HPDE6-E6E7 (cell line): ENCODE results near the gene C19orf18.
"Not testable (repeated sequence)": the region's sequence is repeated elsewhere in the genome, so short reads cannot be mapped to it uniquely, and the experiment has no call there.

Source experiments
- DNase-seq: peaks from one replicate; pipeline ENCODE4 v3.0.0; 2011; ENCODE audit warnings: missing footprints; ENCODE audit errors: extremely low spot score

C19orf18 gene

DNA sequence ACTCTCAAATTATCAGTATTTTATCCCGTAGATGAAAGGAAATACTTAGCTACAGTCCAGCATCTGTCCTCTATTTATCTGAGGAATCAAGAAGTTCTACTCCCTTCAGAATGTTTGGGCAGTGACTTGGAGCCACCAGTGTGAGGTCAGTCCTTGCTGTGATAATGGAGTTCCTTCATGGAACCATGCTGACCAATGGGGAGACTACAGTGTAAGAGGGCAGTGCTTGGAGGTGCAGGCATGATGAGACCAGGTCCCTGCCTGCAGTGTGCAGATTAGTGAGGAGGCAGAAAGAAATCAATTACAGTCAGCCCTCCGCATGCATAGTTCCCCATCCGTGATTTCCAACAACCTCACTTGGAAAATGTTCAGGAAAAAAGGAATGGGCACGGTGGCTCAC lies at the start of gene C19orf18:
TSS of gene C19orf18 (minus strand) at position 101 of the 400 bp plus-strand sequence. CDS start 102 bp downstream, outside the sequence.
- DNase-seq = no peak

DNA sequence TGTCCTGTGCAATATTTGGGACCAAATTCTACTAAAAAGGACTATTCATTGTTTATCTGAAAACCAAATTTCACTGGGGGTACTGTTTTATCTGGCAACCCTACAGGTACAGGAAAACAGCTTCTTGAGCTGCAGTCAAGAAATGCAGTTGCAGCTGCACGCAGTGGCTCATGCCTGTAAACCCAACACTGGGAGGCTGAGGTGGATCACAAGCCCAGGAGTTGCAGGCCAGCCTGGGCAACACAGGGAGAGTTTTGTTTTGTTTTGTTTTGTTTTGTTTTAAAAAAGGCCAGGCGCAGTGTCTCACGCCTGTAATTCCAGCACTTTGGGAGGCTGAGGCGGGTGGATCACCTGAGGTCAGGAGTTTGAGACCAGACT lies 47.9 kb upstream of the C19orf18 start:
- no peak for DNase-seq

DNA sequence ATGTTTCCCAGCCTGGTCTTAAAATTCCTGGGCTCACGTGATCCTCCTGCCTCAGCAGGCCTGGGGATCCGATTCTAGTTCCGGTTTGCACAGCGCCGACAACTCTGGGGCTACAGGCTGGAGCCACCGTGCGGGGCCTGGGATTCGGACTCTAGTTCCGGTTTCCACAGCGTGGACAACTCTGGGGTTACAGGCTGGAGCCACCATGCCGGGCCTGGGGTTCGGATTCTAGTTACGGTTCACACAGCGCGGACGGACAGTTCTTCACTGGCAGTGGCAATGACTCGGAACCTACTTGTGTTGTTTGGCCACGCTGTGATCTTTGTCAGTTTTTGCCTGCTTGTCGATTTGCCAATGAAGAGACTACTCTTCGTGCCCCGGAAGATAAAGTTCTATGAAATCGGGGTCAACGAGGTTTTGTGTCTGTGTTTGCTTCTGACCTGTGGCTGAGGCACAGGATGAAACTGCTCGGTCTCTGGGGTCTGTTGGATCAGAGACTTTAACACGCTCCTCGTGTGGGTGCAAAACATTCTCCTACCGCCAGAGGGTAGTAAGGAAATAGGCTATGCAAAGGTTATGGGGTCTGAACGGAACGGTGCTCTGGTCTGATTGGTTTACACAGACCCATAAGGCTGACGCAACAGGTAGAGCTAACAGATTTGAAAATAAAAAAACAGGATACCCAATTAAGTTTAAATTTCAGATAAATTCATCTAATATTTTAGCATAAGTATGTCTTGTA lies 47.4 kb upstream of the C19orf18 start:
- DNase-seq = no peak

DNA sequence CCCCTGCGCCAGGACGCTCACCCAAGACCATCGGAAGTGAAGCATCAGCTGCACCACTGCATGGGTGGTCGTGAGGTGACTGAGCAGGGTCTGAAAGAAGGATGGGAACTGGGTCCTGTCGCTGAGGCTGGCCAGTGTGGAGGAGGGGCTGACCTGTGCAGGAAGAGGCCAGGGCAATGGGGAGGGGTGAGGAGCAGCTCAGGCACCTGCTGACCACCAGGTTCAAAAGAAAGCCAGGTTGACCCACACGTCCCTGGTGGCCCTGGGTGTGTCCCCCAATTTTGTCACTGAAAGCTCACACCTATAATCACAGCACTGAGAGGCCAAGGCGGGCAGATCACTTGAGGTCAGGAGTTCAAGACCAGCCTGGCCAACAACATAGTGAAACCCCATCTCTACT lies 45.8 kb upstream of the C19orf18 start:
- DNase-seq = no peak

DNA sequence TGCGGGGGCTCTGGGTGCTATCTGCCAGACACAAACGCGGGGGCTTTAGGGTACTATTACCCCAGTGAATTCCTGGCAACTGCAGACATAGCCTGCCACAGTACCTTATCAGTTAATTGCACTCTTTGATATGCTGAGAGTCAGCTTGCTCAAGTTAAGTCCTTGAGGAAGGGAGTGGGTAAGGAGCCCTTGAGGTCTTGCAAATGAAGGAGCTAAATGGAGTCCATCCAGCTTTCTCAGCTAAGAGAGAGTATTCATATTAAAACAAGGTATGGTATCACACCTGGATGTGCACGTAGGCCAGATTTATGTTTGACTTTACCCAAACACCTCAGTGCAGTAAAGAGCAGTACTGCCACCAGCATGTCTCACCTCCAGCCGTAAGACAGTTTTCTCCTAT lies 39.8 kb upstream of the C19orf18 start:
- DNase-seq = no peak

DNA sequence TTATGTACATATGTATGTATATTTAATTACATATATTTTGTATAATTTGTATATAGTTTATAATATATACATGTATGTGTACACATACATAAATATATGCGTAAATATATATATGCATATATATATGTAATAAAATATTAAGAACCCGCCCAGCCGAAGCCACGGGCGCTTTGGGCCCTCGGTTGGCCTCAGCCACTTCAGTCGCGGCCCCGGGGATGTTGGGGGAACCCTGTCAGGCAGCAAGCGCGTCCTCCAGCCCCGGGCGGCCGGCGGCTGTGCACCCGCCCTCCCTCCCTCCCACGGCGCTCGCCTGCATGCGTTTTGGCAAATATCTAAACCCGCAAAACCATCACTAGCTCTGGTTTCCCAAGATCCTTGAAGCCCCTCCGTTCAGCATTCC lies 36.2 kb upstream of the C19orf18 start:
- no peak for DNase-seq

DNA sequence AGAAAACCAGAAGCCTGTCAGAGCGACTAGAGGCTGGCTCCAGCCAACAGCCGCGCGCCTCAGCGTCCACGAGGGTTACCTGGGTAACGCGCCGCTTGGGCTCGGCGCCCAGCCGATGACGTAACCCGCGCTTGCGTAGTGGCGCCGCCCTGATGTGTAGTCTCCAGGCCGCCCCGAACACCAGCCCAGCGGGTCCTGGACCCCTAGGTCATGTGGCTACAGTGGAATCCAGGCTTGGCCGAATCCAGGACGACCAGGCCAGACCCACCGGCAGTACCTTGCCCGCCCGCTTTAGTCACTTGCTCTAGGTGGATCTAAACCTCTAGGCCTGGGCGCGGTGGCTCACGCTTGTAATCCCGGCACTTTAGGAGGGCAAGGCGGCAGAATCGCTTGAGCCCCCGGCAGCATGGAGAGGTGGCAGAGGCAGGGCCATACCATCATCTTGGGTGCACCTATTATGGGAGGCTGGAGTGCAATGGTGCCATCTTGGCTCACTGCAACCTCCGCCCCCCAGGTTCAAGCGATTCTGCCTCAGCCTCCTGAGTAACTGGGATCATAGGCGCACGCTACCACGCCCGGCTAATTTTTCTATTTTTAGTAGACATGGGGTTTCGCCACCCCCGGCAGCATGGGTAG lies 35.5 kb upstream of the C19orf18 start:
- DNase-seq = peak; percentile 80

DNA sequence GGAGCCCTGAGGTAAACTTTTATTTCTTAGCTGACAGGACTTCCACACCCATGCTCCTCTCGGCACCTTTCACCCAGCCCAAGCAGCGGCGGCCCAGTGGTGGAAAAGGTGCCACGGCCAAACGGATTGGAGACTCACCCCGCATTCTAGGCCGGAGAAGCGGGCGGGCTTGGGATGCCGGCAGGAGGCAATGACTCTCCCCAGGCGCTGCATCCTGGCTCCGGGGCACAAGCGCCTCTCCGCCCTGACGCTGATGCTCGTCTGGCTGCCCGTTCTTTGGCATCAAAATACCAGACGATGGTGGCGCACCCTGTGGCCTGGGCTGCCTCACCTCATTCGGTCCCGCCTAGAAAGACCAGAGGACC lies 34.9 kb upstream of the C19orf18 start:
- no peak for DNase-seq

DNA sequence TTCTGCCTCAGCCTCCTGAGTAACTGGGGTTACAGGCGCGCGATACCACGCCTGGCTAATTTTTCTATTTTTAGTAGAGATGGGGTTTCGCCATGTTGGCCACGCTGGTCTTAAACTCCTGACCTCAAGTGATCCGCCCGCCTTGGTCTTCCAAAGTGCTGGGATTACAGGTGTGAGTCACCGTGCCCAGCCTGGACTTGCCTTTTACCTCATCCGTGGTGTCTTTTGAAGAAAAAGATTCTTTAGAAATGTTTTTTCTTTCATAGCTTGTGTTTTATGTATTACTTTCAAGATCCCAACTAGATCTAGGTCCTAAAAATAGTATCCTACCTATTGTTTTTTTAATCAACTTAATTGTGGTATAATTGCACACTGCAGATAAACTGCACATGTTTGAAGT lies 34.5 kb upstream of the C19orf18 start:
- not testable (repeated sequence) for DNase-seq

DNA sequence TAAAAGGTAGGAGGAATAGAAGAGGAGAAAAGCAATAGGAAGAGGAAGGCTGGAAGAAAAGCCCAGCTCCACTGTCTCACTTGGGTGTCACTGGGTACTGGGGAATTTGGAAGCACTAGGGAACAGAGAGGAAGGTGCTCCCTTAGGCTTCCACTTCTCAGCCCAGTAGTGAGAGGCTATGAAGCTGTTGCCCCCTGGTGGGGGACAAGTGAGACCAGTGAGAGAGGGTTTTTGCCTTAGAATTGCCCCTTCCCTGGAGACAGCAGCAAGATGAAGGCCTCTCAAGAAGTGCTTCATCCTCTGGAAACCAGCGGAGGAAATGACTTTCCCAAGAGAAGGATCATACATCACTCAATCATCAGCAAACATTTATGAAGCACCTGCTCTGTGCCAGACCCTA lies 33.0 kb upstream of the C19orf18 start:
- DNase-seq = no peak

DNA sequence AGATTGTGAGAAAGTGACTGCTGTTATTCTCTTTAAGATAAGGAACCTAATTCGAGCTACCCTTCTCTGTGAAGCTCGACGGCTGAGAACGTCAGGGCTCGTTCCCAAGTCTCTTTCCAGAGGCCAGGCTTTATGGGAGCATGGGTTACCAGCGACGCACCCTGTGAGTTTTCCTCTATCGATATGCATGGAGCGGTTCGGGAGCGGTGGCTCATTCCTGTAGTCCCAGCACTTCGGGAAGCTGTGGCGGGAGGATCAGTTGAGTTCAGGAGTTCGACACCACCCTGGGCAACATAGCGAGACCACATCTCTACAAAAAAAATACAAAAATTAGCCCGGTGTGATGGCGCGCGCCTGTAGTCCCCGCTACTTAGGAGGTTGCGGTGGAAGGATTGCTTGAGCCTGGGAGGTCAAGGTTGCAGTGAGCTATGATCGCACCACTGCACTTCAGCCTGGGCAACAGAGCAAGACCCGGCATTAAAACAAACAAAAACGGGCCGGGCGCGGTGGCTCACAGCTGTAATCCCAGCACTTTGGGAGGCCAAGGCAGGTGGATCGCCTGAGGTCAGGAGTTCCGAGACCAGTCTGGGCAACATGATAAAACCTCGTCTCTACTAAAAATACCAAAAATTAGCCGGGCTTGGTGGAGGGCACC lies 29.0 kb upstream of the C19orf18 start:
- no peak for DNase-seq

DNA sequence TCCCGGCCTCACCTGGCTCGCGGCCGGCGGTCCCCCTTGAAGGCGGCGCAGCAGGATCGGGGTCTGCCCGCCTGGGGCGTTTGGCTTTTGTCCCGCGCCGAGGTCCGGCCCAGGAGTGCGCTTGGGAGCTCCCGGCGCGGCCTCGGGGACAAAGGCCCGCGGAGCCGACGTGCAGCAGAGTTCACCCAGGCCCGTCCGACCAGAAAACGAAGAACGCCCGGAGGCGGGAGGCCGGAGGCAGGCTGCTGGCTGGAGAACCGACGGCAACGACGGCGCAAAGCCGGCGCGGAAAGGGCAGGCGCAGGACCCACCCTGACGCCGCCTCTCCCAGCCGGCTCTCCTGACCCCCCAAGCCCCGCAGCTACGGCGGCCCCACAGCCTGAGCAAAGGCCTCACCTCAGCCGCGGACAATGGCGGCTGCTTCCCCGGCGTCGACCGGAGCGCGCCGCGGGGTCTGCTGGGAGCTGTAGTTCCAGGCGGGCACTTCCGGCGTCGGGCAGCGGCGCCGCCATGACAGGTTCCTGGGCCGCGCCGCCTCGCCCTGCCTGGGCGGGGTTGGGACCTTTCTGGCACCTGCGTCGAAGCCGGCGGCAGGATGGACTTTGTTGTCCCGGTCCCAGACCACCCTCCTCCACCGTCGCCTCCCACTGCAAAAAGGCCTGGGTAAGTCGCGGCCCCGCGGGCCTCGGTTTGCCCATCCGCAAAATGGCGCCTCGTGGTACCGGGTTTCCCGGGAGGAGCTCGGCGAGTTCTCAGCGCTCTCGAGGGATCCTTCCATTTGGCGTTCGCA lies 28.2 kb upstream of the C19orf18 start, which contains the start of gene ZNF606:
TSS of gene ZNF606 (minus strand) at position 437 of the 790 bp plus-strand sequence. CDS start 1,501 bp downstream, outside the sequence.
- DNase-seq = peak; percentile 86

DNA sequence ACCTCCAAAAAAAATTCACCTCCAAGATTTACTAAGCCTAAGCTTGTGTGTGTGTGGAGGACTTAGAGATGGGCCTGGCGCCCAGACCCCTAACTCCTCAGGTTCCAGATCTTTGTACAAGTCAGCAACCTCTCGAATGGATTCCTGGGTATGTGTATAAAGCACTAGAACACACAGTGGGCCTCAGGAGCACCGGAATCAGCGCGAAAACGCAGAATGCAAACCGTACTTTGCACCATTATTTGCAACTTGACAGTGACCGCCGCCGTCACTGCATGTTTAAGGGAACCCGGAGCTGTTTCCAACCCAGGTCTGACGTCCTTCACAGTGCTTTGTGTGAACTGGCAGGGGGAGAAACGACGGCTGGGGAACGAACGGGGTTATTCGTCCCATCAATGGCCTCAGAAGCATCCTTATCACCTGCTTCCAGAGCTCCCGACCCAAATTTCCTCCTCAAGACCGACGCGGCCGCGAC lies 27.6 kb upstream of the C19orf18 start:
- DNase-seq = no peak

DNA sequence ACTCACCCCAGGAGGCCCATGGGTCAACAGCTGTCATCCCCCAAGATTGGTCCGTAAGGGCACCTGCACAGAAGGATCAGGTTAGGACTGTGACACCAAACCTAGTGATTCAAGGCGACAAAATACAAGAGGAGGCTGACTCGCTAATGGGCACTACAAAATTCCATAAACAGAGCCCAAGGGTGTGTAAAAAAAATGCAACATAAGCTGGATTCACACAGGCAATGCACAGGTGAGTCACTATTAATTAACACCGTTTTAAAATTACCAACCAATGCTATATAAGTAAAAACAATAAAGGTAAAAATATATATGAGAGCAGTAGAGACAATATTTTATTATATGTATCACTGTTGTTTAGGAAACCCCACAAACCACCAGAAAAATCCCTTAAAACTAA lies 26.3 kb upstream of the C19orf18 start:
- DNase-seq = no peak

DNA sequence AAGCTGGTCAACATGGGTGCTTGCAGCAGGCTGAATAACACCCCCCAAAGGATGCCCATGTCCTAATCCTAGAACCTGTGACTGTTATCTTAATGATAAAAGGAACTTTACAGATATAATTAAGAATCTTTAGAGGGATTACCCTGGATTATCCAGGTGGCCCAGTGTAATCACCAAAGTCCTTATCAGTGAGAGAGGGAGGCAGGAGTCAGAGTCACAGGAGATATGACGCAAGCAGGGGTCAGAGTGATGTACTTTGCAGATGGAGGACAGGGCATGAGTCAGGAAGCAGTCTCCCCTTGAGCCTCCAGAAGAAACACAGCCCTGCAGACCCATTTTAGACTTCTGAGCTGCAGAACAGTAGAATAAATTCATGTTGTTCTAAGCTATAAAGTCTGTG lies 18.5 kb upstream of the C19orf18 start:
- DNase-seq = no peak

DNA sequence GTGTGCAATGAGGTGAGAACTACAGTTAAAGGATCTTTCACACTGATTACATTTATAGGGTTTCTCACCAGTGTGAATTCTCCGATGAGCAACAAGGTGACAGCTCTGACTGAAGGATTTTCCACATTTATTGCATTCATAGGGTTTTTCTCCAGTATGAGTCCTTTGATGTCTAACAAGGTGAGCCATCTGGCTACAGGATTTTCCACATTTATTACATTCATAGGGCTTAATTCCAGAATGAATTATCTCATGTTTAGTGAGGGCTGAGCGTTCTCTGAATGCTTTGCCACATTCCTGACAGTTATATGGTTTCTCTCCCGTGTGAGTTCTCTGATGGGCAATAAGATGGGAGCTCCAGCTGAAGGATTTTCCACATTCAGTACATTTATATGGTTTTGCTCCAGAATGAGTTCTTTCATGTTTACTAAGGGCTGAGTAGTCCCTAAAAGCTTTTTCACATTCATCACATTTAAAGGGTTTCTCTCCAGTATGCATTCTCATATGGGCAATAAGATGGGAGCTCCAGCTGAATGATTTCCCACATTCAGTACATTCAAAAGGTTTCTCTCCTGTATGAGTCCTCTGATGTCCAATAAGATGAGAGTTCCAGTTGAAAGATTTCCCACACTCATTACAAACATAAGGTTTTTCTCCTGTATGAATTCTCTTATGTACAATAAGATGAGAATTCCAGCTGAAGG lies 4.4 kb upstream of the C19orf18 start:
- DNase-seq = no peak

DNA sequence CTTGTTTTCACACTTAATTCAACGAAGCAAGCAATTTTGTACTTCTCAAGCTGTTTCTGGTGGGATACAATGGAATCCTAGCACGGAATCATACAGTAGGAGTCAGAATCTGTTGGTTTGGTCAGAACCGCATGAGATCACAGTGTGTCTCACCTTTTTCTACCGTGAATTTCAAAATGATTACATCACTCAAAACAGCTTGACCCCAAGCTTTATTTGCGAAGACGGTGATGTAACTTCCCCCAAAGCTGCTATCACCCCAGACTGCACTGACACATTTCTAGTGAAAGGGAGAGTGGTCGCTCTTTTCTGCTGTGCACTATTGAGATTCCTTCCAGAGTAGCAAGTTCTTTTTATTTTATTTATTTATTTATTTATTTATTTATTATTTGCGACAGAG lies 9.6 kb downstream of the C19orf18 start:
- no peak for DNase-seq

DNA sequence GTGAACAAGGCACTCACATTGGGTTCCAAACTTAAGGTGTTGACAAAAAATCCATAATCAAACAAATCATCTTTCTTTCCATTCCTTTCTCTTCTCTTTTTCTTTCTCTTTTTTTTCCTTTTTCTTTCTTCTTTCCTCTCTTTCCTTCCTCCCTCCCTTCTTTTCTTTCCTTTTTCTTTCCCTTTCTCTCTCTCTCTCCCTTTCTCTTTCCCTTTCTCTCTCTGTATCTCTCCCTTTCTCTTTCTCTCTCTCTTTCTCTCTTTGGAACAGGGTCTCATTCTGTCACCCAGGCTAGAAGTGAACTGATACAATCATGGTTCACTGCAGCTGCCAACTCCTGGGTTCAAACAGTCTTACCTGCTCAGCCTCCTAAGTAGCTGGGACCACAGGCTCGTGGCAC lies 12.5 kb downstream of the C19orf18 start:
- no peak for DNase-seq

DNA sequence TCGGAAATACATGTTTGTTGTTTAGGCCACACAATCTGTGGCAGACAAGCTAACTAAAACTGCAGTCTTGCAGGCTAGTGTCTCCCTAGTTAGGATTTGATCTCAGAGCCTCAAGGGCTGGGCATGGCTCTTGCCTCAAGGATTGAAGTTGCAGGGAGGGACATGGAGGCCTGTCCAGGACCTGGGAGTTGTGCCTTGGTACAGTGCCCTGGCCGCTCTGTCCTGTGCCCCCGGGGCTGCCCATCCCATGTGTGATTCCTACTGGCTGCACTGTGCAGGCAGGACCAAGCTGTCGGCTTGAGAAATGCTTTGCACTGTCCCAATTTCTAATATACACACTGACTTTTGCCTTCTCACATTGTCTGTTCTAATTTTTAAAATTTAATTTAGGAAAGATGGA lies 19.3 kb downstream of the C19orf18 start:
- no peak for DNase-seq

DNA sequence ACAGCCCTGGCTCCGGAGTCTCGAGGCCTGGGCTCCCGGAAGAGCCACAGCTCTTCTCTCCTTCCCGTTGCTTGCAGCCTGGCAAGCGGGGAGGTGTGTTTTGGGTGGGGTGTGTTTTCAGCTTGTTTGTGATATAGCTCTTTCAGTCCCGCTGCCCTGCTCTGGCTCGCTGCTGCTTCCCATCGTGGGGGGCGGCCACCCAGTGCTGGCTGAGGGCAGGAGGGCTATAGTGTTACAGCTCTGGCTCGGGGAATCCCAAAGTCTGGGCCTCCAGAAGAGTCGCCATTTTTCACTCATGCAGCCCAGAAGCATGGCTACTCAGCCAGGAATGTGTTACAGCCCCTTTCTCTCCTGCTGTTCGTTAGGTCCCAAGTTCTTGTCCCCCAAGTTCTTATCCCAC lies 24.6 kb downstream of the C19orf18 start:
- no peak for DNase-seq

DNA sequence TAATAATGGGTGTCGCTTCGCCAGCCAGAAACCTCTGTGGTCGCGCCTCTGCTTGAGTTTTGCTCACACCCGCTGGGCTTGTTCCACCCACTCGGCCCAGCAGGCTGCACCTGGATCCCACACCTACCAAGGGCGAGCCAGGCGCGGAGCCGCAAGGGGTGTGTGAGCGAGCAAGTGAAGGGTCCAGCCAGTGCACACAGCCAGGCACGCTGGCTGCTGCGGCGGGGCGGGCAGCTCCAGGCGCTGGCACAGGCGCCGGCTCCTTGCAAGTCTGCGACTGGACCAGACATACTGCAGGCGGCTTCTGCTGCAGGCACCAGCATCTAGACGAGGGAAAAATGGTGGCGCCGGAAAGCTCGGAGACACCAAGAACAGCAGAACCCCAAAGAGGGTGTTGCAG lies 25.0 kb downstream of the C19orf18 start:
- DNase-seq = no peak
